TTC549 (cell line): ENCODE results near the gene NT5C3A.
"Not testable (repeated sequence)": the region's sequence is repeated elsewhere in the genome, so short reads cannot be mapped to it uniquely, and the experiment has no call there.

Experiments
- FAIRE-seq: peaks from 2 replicates; lab custom pipeline; 2012; peaks lifted over from hg19 to GRCh38; lab: Jason Lieb, UNC

The NT5C3A gene

DNA sequence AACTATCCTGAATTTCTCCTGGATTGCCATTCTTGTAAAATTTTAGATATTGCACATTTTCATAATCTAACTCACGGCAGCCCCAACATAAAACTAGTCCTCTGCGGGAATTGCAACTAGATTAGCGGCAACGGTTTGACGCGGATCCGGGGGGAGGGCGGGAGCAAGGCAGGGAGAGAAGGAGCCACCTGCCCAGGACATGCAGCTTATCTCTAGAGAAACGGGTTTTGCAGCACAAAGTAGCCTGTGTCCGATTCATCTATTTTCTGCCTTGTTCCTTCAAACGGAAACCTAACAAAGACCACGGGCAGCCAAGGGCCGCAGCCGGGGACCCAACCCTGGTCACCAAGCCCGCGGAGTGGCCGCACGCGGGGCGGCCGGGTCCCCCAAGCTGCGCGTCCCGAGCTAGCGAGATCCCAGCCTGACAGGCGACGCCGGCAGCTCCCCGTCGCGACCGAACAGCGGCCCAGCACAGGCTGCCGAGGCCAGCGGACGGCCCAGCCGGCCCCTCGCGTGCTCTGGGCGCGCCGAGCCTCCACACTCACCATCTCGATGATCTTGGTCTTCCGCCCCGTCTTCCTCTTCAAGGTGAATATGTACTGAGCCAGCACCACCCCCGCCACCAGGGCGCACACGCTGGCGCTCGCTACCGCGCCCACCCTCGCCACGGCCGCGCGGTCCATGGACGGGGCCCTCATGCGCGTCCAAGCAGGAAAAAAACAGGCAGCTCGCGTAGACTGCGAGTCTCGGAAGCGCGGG is at the start of gene NT5C3A:
Gene NT5C3A, minus strand, starts transcription at position 754 of the 759 bp plus-strand sequence. Its CDS starts 71 bp downstream, at position 683.
- no peak for FAIRE-seq

DNA sequence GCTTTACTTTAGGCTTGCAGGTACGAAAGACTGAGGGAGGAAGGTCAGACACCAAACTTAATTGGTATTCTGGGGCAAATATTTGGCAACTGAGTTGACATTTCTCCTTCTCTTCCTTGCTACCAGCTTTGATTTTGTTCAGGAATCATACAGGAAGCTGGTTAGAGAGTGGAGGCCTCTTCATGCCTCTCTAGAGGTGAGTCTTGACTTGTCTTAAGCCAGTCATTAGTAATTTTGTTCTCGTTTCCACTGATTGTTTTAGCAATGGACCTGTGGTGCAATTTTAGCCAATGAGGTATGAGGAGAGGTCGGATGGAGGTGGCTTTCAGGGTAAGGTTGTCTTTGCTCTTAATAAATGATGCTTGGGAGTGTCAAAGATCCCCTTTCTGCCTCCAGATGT is 49.0 kb upstream of the NT5C3A start:
- FAIRE-seq = no peak

DNA sequence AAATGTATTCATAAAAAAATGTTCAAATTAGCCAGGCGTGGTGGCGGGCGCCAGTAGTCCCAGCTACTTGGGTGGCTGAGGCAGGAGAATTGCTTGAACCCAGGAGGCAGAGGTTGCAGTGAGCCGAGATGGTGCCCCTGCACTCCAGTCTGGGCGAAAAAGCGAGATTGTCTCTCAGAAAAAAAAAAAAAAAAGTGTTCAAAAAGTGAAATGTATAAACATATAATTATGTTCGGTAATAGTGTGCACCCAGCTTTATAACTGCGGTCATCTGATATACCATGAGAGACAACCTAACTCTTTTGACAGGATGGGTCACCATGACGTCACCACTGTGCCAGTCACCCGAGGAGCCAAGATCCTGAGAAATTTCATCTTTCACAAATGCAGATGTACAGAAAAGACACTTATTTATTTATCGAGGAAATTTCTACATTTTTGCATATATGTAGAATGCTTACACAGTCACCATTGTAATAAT is 47.2 kb upstream of the NT5C3A start:
- FAIRE-seq = no peak

DNA sequence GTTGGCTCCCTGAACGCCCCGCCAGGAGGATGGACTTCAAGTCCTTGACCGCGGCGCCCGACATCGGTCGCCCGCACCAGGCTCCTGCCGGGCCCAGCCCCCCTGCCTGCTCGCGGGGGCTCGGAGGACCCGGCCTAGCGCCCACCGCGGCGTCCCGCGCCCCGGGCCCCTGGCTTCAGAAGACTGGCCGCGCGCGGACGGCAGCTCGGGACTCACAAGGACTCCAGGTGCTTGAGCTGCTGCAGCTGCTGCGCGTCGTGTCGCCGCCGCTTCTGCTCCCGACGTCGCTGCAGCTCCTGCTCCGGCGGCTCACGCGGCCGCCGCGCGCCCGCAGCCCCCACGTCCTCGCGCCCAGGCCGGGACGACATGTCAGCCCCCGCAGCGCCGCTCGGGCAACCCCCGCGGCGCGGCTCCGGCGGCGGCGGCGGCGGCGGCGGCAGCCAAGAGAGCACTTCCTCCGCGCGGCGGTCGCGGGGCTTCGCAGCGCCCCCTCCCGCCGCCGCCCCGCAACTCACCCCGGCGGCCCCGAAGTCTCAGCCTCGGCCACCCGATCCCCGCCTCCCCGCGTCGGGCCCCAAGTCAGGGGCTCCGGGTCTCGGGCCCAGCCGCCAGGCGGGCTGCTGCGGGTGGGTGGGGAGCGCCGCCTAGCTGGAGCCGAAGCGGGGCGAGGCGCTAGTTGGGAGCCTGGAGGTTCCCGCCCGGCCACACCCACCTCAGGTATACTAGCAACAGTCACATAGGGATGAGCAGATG is 46.6 kb upstream of the NT5C3A start, which contains the start of gene RP9:
Gene RP9, minus strand, starts transcription at position 400 of the 753 bp plus-strand sequence. Its CDS starts 32 bp downstream, at position 368.
- no peak for FAIRE-seq

DNA sequence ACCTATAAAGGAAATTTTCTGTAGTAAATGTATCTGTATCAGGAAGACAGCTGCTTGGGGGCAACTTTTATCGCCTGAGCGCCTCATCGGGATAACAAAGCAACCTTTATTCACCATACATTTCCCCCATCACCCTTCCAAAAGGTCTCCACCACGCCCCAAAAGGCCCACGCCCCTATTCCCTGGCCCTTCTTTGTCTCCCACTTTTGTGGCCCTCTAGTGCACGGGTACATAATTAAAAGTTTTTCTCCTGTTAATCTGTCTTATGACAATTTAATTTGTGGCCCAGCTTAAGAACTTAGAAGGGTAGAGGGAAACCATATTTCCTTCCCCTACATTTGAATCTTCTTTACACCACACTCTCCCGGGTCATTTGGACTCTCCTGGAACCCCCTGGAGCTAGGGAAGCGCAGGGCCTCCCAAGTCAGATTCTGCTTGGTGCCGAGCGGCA is 46.0 kb upstream of the NT5C3A start:
- FAIRE-seq = no peak

DNA sequence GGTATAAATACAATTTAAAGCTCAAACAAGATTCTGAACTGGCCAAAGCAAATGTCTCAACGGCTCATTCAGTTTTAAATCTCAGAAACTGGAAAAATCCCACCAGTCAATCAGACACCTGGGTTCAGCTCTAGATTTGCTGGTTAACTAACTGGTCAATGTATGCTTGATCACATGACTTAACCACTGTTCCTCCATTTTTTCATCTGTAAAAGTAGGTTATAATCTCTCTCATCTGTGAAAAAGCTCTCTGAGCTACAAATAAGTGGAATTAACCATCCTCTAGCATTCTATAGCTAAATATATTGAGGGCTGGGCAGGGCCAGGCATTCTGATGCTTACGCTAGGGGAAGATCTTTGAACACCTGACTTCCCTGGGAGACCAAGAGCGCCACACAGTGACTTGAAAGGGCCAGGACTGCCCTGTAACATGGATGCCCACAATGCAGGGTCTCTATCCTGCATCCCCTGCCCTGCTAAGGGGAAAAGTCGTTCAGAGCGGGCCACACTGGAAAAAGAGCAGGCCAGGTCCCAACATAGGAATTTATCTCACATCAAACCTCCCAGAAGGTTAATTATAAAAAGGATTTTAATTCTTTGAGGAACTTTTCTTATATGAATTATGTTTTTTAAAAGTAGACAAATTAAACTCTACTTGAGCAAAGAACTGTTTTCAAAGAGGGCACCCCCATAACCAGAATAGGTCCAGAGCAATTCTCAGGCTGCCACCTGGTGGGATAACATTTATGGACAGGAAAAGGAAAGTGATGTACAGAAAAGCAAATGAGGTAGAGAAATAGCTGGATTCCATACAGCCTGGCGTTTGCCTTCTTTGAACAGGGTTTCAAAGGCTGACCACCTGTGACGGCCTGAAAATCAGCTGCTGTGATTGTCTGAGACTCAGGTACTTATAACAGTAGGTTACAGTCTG is 44.8 kb upstream of the NT5C3A start:
- no peak for FAIRE-seq

DNA sequence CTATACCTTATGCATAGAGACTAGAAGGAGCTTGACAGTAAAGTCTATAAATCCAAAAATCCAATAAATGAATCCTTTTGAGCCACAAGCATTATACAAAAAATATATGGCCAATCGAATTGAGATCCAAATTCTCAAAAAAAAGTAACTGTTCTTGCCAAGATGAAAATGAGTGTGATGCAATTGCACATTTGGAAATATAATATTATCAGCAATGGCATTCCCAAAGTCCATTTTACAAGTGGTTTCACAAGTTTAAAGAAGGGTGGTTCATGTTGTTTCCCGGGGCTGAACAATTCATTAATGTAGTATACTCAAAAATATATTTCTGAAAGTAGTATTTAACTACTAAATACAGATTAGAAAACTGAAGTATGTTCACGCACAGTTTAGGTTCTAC is 39.3 kb upstream of the NT5C3A start:
- FAIRE-seq = no peak

DNA sequence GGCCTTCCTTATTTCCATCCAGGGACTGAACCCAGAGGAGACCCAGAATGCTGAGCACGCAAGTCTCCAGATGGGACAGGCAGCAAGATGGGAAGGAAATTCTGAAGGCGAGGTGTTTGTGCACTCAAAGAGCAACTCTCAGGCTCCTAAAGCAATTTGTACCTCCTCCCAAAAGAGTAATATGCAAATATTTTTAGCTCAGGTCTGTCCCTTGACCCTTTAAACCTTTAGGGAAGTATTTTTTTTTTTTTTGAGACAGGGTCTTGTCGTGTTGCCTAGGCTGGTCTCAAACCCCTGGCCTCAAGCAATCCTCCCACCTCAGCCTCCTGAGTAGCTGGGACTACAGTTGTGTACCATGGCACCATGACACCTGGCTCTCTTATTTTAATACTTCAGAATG is 38.2 kb upstream of the NT5C3A start:
- no peak for FAIRE-seq

DNA sequence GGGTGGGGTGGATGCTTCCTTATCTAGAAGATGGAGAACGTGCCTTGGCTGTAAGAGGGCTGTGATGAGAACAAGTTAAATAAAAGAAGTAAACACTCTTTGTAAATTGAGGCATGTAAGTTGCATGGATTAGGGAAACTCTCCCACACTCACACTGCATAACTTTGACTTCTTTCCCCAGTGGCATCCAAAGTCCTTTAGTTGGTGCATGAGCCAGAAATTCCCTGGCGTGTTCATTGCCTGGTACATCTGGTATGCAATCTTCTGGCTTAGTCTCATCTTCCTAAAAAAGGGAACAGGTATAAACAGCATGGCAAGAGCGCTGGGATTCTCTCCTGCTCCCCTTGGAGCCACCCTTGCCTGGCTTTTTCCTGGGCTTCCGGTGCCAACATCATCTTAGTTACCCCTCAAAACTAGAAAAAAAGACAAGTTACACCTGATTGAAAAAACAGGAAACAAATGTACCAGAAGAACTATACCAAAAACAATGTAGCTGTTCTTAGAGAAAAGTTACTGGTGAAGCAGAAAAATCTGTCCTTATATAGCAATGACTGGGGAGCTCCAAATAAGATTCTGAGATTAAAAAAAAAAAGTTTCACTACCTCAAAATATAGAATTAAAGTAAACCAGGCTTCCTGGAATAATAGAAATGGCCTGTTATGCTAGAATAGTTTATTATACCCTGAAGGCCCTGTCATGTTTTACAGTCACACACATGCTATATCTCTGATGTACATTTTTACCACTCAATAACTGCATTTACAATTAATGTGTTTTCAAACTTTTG is 36.8 kb upstream of the NT5C3A start:
- no peak for FAIRE-seq

DNA sequence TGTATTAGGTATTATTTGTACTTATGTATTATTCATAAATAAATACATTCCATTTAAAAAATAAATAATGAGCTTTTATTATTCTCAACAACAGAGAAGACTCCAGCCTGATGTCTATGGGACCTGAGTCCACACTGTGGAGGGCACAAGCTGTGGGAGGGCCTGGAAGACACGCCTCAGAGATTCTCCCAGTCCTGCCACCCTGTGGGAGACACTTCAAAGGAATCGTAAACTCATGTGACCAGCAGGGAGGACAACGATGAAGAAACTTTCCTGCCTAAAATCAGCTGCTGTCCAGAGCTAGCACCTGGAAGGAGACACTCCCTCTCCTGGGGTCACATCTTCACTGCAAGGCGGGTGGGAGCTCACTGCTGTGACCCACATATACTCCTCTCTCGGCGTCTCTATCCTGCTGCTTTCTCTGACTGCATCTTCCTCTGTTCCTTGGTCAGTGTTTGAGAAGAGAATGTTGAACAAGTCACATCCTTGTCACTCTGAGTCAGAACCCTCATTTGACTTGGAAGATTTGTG is 32.2 kb upstream of the NT5C3A start:
- not testable (repeated sequence) for FAIRE-seq

DNA sequence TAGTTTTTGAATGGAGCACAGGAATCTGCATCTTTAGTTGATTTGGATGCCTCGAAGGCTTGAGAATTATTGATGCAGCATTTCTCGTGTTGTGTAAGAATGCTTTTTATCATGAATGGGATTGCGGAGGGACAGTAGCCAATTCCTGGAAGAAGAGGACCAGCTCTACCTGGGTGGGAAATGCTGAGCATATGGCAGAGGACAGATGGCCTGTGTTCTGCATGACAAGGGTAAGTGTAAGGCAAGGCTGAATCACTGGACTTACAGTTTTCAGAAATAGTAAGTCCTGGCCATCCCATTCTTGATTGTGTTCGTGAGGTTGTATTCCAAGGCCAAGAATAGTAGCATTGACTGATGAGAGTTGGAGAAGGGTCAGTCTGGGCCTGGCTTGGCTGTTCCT is 30.7 kb upstream of the NT5C3A start:
- FAIRE-seq = no peak

DNA sequence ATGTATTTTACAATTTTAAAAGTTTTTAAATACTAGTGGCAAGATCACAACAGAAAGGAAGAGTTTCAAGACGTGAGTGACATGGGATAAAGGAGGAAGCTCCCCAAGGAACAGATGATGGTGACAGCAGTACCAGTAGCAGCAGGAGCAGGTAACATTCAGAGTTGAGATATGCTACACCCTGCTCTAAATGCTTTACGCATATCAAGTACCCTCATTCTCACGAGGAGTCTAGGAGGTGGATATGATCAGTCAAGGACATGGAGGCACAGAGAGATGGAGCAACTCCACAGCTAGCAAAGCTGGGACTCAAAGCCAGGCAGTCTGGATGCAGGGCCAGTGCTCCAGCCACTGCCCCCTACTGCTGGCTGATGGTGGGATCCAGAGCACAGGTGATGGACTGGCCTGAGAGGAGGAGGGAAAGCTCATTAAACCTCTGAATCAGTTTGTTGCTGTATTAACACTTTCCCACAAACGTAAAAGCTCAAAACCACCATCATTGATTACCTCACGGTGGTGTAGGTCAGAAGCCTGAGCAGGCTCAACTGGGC is 29.1 kb upstream of the NT5C3A start:
- no peak for FAIRE-seq

DNA sequence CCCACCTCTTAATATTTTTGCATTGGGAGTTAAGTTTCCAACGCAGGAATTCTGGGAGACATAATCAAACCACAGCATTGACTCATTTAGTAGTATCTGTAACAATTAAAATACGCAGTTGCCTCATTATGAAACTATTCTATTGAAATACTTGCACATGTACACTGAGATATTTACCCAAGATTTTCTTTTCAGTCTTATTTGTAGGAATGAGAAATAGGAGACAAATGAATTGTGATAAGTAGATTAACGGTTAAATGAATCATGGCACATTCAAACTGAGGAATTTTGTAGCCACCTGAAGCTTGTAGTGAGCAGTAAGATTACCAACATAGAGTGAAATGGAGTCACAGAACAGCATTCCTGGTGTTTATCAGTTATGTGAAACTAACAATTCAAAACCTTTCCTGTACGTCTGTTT is 28.5 kb upstream of the NT5C3A start:
- FAIRE-seq = no peak

DNA sequence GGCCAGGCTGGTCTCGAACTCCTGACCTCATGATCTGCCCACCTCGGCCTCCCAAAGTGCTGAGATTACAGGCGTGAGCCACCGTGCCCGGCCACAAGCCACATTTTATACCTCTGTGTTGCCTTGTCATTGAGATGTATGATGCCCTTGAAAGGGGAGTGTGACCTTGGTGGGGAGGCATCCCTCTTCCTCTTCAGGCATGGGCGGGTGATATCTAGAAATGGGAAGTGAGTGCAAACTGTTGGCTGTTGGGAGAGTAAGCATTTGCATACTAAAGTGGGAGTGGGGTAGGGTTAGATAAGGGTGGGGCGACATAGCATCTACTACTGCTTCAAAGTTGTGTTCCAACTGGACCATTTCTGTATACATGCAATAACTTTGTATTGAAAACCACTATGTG is 26.6 kb upstream of the NT5C3A start:
- no peak for FAIRE-seq

DNA sequence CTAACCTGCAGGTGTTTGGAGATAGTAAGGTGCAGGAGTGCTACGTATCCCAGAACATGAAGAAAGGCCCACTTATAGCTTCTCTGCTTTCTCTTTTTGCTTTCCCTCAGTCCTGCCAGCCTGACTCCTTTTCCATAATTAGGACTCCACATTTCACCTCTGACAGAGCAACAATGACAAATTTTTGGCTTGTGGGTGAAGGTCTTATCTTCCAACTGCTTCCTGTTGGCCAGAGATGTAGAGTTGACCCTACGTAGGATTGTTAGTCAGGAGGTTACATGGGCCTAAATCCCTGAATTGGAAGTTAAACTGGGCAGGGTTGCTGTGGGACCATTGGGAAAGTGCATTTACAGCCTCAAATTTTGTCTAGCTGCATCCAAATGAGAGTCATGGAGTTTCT is 25.3 kb upstream of the NT5C3A start:
- no peak for FAIRE-seq

DNA sequence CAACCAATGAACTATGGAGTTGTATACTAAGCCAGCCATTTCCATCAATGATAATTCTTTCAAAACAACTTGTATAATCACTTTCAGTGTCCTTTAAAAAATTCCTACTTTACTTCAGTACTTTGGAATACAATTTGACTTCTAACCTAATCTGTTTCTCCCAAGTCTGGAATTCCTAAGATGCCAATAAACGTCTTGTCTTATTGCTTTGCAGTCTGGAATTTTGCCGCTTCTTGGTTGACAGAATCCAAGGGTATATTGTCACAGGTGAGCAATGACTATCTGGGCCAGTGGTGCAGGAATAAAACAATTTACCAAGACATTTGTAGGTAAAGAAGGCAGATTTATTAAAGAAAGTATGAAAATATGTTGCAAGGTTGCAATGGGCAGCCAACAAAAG is 24.8 kb upstream of the NT5C3A start:
- FAIRE-seq = no peak

DNA sequence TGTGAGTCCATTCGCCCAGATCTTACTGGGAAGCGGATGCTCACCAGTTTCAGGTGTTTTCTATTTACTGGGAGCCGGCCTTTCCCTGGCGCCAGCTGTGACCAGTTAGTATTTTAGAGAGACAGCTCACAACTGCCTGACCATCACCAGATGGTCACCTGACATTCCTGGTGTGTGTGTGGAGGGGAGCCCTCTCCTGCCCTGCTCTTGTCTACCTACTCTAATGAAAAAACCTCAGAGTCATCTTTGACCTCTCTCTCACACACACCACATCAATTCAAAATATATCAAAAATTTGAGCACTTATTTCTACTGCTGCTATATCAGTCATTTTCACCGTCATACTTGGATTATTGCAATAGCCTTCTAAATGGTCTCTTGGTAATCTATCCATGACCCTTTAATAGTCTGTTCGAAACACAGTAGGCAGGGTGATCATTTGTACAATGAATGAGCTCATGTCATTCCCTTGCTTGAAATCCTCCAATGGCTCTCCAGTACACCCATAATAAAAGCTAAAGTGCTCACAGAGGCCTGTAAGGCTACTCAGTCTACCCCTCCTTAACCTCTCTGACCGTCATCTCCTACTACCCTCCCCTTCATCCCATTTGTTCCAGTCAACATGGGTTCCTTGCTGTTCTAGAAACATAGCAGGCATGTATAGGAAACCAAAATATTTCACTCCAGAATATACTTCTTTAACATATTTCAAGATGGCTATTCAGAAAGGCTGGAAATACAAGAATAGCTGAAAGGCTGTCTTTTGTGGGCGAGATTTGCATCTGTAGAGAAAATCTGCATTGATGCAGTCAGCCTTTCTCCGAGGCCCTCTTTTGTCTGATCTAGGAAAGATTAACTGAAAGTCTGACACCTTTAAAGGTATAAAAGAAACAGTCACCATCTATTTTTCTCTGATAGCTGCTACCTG is 17.5 kb upstream of the NT5C3A start:
- FAIRE-seq = no peak

DNA sequence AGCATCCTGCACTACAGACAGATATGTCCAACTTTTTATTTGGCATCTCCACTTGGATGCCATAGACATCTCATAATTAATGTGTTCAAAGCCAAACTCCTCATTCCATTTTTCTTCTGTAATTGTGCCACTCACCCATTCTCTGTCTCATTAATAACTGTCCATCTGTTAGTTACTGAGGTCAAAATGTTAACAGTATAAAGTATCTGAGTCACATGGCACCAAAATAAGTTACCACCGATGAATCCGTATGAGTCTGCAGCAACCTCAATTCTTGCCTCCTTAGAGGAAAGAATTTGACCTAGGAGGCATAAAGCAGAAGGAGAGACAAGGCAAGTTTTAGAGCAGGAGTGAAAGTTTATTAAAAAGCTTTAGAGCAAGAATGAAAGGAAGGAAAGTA is 16.5 kb upstream of the NT5C3A start:
- no peak for FAIRE-seq

DNA sequence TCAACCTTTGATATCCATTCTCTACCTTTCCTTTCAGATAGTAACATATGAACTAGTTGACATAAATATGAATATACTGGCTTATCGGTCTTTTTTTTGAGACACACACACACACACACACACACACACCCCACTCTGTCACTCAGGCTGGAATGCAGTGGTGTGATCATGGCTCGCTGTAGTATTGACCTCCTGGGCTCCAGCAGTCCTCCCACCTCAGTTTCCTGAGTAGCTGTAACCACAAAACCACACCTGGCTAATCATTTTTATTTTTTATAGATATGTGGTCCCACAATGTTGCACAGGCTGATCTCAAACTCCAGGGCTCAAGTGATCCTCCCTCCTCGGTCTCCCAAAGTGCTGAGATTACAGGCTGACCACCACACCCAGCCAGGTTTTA is 14.2 kb upstream of the NT5C3A start:
- FAIRE-seq = no peak
